GM23248 (cell line): ENCODE results near the gene SLC22A2. TPM values are rescaled to one million over a fixed set of nuclear protein-coding genes. Genes with fewer than 3 reads are reported as not detected.
A peak's percentile ranks its signal among the peaks of the same experiment; 100 is the strongest.

Source experiments
- DNase-seq: peaks from one replicate; pipeline ENCODE4 v3.0.0-alpha.2; 2015
- H2AFZ ChIP-seq: fragments of 200-600 bp; sonication (generic); 2 replicates; pipeline ENCODE4 v1.6.1; 2016; ENCODE audit warnings: antibody characterized with exemption
- H3F3A ChIP-seq: fragments of 200-600 bp; sonication (generic); 2 replicates; pipeline ENCODE4 v1.6.1; 2016; ENCODE audit warnings: mild to moderate bottlenecking, antibody characterized with exemption, mixed run types; ENCODE audit not compliant: insufficient read depth
- H3K27ac ChIP-seq: fragments of 200-600 bp; sonication (generic); 2 replicates; pipeline ENCODE4 v1.5.1; 2016; ENCODE audit warnings: mild to moderate bottlenecking
- H3K27me3 ChIP-seq: fragments of 200-600 bp; sonication (generic); replicated peaks from 2 replicates; pipeline ENCODE4 v1.6.1; 2016; ENCODE audit warnings: mild to moderate bottlenecking; ENCODE audit not compliant: insufficient read depth
- H3K36me3 ChIP-seq: fragments of 200-600 bp; sonication (generic); 2 replicates; pipeline ENCODE4 v1.6.1; 2016; ENCODE audit warnings: low read depth, mild to moderate bottlenecking
- H3K4me1 ChIP-seq: fragments of 200-600 bp; sonication (generic); 2 replicates; pipeline ENCODE4 v1.6.1; 2016; ENCODE audit warnings: mild to moderate bottlenecking; ENCODE audit not compliant: insufficient read depth
- H3K4me2 ChIP-seq: fragments of 200-600 bp; sonication (generic); one replicate; pipeline ENCODE4 v1.6.1; 2016; ENCODE audit warnings: mild to moderate bottlenecking; ENCODE audit not compliant: unreplicated experiment
- H3K4me3 ChIP-seq: fragments of 200-600 bp; sonication (generic); 2 replicates; pipeline ENCODE4 v1.5.1; 2016; ENCODE audit warnings: mild to moderate bottlenecking
- H3K79me2 ChIP-seq: fragments of 200-600 bp; sonication (generic); 2 replicates; pipeline ENCODE4 v1.6.1; 2016; ENCODE audit warnings: mild to moderate bottlenecking; ENCODE audit not compliant: insufficient read depth
- H3K9ac ChIP-seq: fragments of 200-600 bp; sonication (generic); 2 replicates; pipeline ENCODE4 v1.6.1; 2016; ENCODE audit warnings: mild to moderate bottlenecking
- H3K9me2 ChIP-seq: fragments of 200-600 bp; sonication (generic); 2 replicates; pipeline ENCODE4 v1.6.1; 2016; ENCODE audit warnings: mixed run types, mild to moderate bottlenecking, moderate library complexity; ENCODE audit not compliant: insufficient read depth
- H3K9me3 ChIP-seq: fragments of 200-600 bp; sonication (generic); one replicate; pipeline ENCODE4 v1.6.1; 2017; ENCODE audit warnings: low read depth
- H4K20me1 ChIP-seq: fragments of 200-600 bp; sonication (generic); 2 replicates; pipeline ENCODE4 v1.6.0; 2016; ENCODE audit not compliant: insufficient read depth
- EZH2 ChIP-seq: fragments of 200-600 bp; sonication (generic); IDR thresholded peaks from 2 replicates; pipeline ENCODE4 v1.6.1; 2018; ENCODE audit warnings: antibody characterized with exemption, mild to moderate bottlenecking; ENCODE audit not compliant: insufficient read depth, poor library complexity, severe bottlenecking
- EZH2phosphoT487 ChIP-seq: fragments of 200-600 bp; sonication (generic); IDR thresholded peaks from 2 replicates; pipeline ENCODE4 v1.6.1; 2018; ENCODE audit warnings: antibody characterized with exemption, moderate library complexity, mild to moderate bottlenecking, low read depth; ENCODE audit not compliant: insufficient read depth
- WGBS, 2 experiments: methylation state at CpG; one replicate each; pipeline ENCODE4 v1.1.6; 2015 to 2017; ENCODE audit warnings: low lambda C conversion rate in 2 of 2, low coverage in 1 of 2; ENCODE audit errors: missing lambda C conversion rate in 2 of 2; 5-methylcytosine and 5-hydroxymethylcytosine counted together
- in situ Hi-C: fragments of 300-500 bp; cut with MboI; formaldehyde crosslinking; loops from 2 replicates; pipeline ENCODE4 v1.15.0; 2020
- polyA plus RNA-seq: library from polyadenylated mRNA; unstranded; fragments of >200 nt; fragmentation: Nextera tagmentation; extraction: Ambion mirVana; gene quantifications from 2 replicates; pipeline ENCODE4 v1.2.1, GENCODE V29; 2016
- total RNA-seq: library from RNA; depleted of rRNA; stranded (reverse); fragments of >200 nt; shearing (Covaris generic); gene quantifications from 2 replicates; pipeline ENCODE4 v1.2.3, GENCODE V29; 2014

The SLC22A2 gene
- total and polyA plus RNA-seq, 2 experiments from 2014 or later = not detected

- in situ Hi-C loops = no loop called here
- Histone ChIP-seq H3K4me2 (no peak overlapping the region), H3K9ac (no peak overlapping the region), H3K36me3 (no peaks in the 10 kb centered on the region), H4K20me1 (no peaks in the 10 kb centered on the region), H3K79me2 (no peaks in the 10 kb centered on the region), H2AFZ (no peak overlapping the region), H3F3A (no peaks in the 10 kb centered on the region), H3K4me3 (no peak overlapping the region), H3K4me1 (no peaks in the 10 kb centered on the region), H3K27me3 (no peaks in the 10 kb centered on the region), H3K27ac (no peak overlapping the region), H3K9me3 (no peaks in the 10 kb centered on the region), H3K9me2 (no peaks in the 10 kb centered on the region)
- WGBS, 2 experiments = 67 to 71% methylated on average over 3 of the region's 3 CpGs
- no peak for DNase-seq
- no peak for TF ChIP-seq EZH2
- no peak for TF ChIP-seq EZH2phosphoT487
These were observed 11.2 kb downstream of the SLC22A2 start for GRCh38 chr6:160247457-160247883.

GRCh38 chr6:160240691-160241084, 17.9 kb downstream of the SLC22A2 start:
- TF ChIP-seq EZH2phosphoT487 (no peak), EZH2 (no peak)
- no peak overlapping the region for H3K4me2 ChIP-seq
- no peaks in the 10 kb centered on the region for H3K36me3 ChIP-seq
- H3F3A ChIP-seq = no peaks in the 10 kb centered on the region
- no peak overlapping the region for H3K27ac ChIP-seq
- no peak overlapping the region for H3K9ac ChIP-seq
- no peaks in the 10 kb centered on the region for H4K20me1 ChIP-seq
- no peaks in the 10 kb centered on the region for H3K79me2 ChIP-seq
- in situ Hi-C loops = no loop called here
- H3K4me1 ChIP-seq = peaks cover 9% of the 10 kb centered on the region; the same call in 1 of the 2 replicates
- no peaks in the 10 kb centered on the region for H3K27me3 ChIP-seq
- no peak overlapping the region for H2AFZ ChIP-seq
- no peaks in the 10 kb centered on the region for H3K9me2 ChIP-seq
- DNase-seq = no peak
- no peaks in the 10 kb centered on the region for H3K9me3 ChIP-seq
- H3K4me3 ChIP-seq = no peak overlapping the region
- 65 to 79% methylated on average over 1 of the region's 1 CpG for WGBS, 2 experiments

GRCh38 chr6:160239929-160240690, 18.5 kb downstream of the SLC22A2 start:
- Histone ChIP-seq H3K36me3 (no peaks in the 10 kb centered on the region), H2AFZ (no peak overlapping the region), H3K79me2 (no peaks in the 10 kb centered on the region), H3F3A (no peaks in the 10 kb centered on the region), H3K27me3 (no peaks in the 10 kb centered on the region), H3K4me2 (no peak overlapping the region), H3K9me3 (no peaks in the 10 kb centered on the region), H4K20me1 (no peaks in the 10 kb centered on the region), H3K9me2 (no peaks in the 10 kb centered on the region), H3K4me3 (no peak overlapping the region), H3K4me1 (peaks cover 9% of the 10 kb centered on the region; the same call in 1 of the 2 replicates), H3K9ac (no peak overlapping the region), H3K27ac (no peak overlapping the region)
- in situ Hi-C loops = no loop called here
- no peak for DNase-seq
- TF ChIP-seq EZH2phosphoT487 (no peak), EZH2 (no peak)
- 63 to 68% methylated on average over 4 of the region's 4 CpGs for WGBS, 2 experiments

- Histone ChIP-seq H2AFZ (no peak overlapping the region), H3K27ac (0 out of 2 replicates have a peak overlapping the region, but pooled peaks have one; percentile 17)
- no peak for DNase-seq
These were observed 19.6 kb downstream of the SLC22A2 start for GRCh38 chr6:160238761-160239751.

More at GRCh38 chr6:160238761-160239751, 19.6 kb downstream of the SLC22A2 start:
- H3K79me2 ChIP-seq = no peaks in the 10 kb centered on the region
- no peak overlapping the region for H3K9ac ChIP-seq
- H3K36me3 ChIP-seq = no peaks in the 10 kb centered on the region
- peaks cover 9% of the 10 kb centered on the region; the same call in 1 of the 2 replicates for H3K4me1 ChIP-seq
- H3K4me2 ChIP-seq = no peak overlapping the region
- no peaks in the 10 kb centered on the region for H4K20me1 ChIP-seq
- H3K4me3 ChIP-seq = no peak overlapping the region
- no peaks in the 10 kb centered on the region for H3K27me3 ChIP-seq
- in situ Hi-C loops = no loop called here
- TF ChIP-seq EZH2phosphoT487 (no peak), EZH2 (no peak)
- WGBS, 2 experiments = 59 to 60% methylated on average over 5 of the region's 5 CpGs
- H3K9me3 ChIP-seq = no peaks in the 10 kb centered on the region
- no peaks in the 10 kb centered on the region for H3K9me2 ChIP-seq
- no peaks in the 10 kb centered on the region for H3F3A ChIP-seq
